Prostate gland (tissue), 2 donors: ENCODE data around the gene SLC4A11. TPM values are rescaled to one million over a fixed set of nuclear protein-coding genes. Genes with fewer than 3 reads are reported as not detected.

Experiments
- DNase-seq: peaks from one replicate; pipeline ENCODE4 v3.0.0-alpha.2; 2019; ENCODE audit warnings: low spot score
- H3K27ac ChIP-seq, 2 donors: fragments of 200-600 bp; sonication (generic); 2 replicates each; pipeline ENCODE4 v1.5.1; 2017 to 2019
- H3K27me3 ChIP-seq: fragments of 200-600 bp; sonication (generic); replicated peaks from 2 replicates; pipeline ENCODE4 v1.5.1; 2019; ENCODE audit not compliant: insufficient read depth
- H3K36me3 ChIP-seq, 2 donors: fragments of 200-600 bp; sonication (generic); 1 replicate in 1 of 2; 2 replicates in 1 of 2; pipeline versions ENCODE4 v1.5.1 to v1.8.1; 2017 to 2019
- H3K4me1 ChIP-seq: fragments of 200-600 bp; sonication (generic); replicated peaks from 2 replicates; pipeline ENCODE4 v1.5.1; 2019
- H3K4me3 ChIP-seq, 2 donors: fragments of 200-600 bp; sonication (generic); 2 replicates each; pipeline ENCODE4 v1.5.1; 2017 to 2019
- H3K9me3 ChIP-seq: fragments of 200-600 bp; sonication (generic); 2 replicates; pipeline ENCODE4 v1.5.1; 2017
- CTCF ChIP-seq, 4 experiments: fragments of 200-600 bp in 2 of 4; fragments of 450-650 bp in 2 of 4; sonication (generic) in 2 of 4; IDR thresholded peaks; 1 replicate in 3 of 4; 2 replicates in 1 of 4; pipeline ENCODE4 v1.5.1; 2016 to 2019; ENCODE audit warnings: antibody characterized with exemption in 4 of 4, mild to moderate bottlenecking in 2 of 4, moderate library complexity in 2 of 4
- POLR2A ChIP-seq: fragments of 450-650 bp; IDR thresholded peaks from one replicate; pipeline ENCODE4 v1.6.1; 2016; ENCODE audit warnings: antibody characterized with exemption, mild to moderate bottlenecking
- POLR2AphosphoS5 ChIP-seq: sonication (generic); formaldehyde crosslinking; IDR thresholded peaks from one replicate; pipeline ENCODE4 v1.6.1; 2017; ENCODE audit warnings: antibody characterized with exemption
- WGBS: methylation state at CpG from one replicate; pipeline ENCODE4 v1.1.5; 2018; 5-methylcytosine and 5-hydroxymethylcytosine counted together
- intact Hi-C: fragments of 100-400 bp; cut with DNase I; formaldehyde crosslinking; loops from one replicate; pipeline ENCODE4 v1.14.2; 2022
- total RNA-seq, 2 donors: library from RNA; depleted of rRNA; stranded (reverse); fragments of >200 nt; gene quantifications; one replicate each; pipeline ENCODE4 v1.1.0, GENCODE V29; 2016

The SLC4A11 gene
- total RNA-seq, 2 donors from 2014 or later: 9.2 to 12.7 TPM

DNA sequence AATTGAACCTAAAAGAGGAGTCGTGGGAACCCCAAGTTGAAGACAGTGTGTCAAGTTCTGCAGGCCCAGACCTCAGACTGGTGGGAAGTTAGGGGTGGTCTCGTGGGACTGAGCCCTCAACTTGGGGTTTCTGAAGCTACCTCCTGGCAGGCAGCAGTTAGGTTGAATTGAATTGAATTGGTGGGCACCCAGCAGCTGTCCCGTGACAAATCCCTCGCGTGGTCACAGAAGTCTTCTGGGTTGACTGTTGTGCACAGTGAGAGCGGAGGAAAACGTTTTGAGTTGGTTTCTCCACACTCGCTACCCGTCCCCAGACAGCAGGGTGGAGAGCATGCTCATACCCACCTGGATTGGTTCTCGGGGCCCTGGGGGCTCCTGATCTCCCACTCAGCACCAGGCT lies 12.9 kb downstream of the SLC4A11 start:
- TF ChIP-seq CTCF (IDR thresholded peaks at IDR 0.05) (no peak), POLR2A (no peak), POLR2AphosphoS5 (no peak)
- Histone ChIP-seq H3K4me1 (peaks cover 7% of the 10 kb centered on the region), H3K27ac (no peak overlapping the region), H3K4me3 (no peak overlapping the region), H3K36me3 (no peaks in the 10 kb centered on the region), H3K9me3 (no peaks in the 10 kb centered on the region), H3K27me3 (no peaks in the 10 kb centered on the region)
- intact Hi-C loops: no loop called here
- DNase-seq: no peak
- WGBS: 93% methylated on average over 10 of the region's 10 CpGs

- Histone ChIP-seq H3K36me3 (no peaks in the 10 kb centered on the region), H3K27ac (no peak overlapping the region)
- intact Hi-C loops: no loop called here
These were observed 14.1 kb downstream of the SLC4A11 start for GRCh38 chr20:3224681-3225421.

GRCh38 chr20:3223994-3224680 lies 14.9 kb downstream of the SLC4A11 start:
- H3K4me3 ChIP-seq: no peak overlapping the region
- WGBS: 60% methylated on average over 18 of the region's 20 CpGs
- no peaks in the 10 kb centered on the region for H3K9me3 ChIP-seq
- H3K27ac ChIP-seq: no peak overlapping the region
- no peak for DNase-seq
- no peak for TF ChIP-seq CTCF (IDR thresholded peaks at IDR 0.05)
- TF ChIP-seq POLR2AphosphoS5: no peak
- TF ChIP-seq POLR2A: no peak
- no peaks in the 10 kb centered on the region for H3K36me3 ChIP-seq
- intact Hi-C loops: no loop called here
- no peaks in the 10 kb centered on the region for H3K27me3 ChIP-seq
- peaks cover 7% of the 10 kb centered on the region for H3K4me1 ChIP-seq

More at GRCh38 chr20:3224681-3225421, 14.1 kb downstream of the SLC4A11 start:
- no peaks in the 10 kb centered on the region for H3K9me3 ChIP-seq
- no peaks in the 10 kb centered on the region for H3K27me3 ChIP-seq
- H3K4me1 ChIP-seq: peaks cover 7% of the 10 kb centered on the region
- H3K4me3 ChIP-seq: no peak overlapping the region
- no peak for DNase-seq
- TF ChIP-seq CTCF (IDR thresholded peaks at IDR 0.05): no peak
- no peak for TF ChIP-seq POLR2A
- TF ChIP-seq POLR2AphosphoS5: no peak
- 84% methylated on average over 8 of the region's 8 CpGs for WGBS

- no peaks in the 10 kb centered on the region for H3K9me3 ChIP-seq
- no peak overlapping the region for H3K4me3 ChIP-seq
- intact Hi-C loops: no loop called here
- 54% methylated on average over 6 of the region's 6 CpGs for WGBS
- DNase-seq: no peak
- TF ChIP-seq CTCF (IDR thresholded peaks at IDR 0.05): no peak
- TF ChIP-seq POLR2A: no peak
- no peak for TF ChIP-seq POLR2AphosphoS5
- H3K27ac ChIP-seq: peak overlapping the region in 1 of 2 donors; percentile 51
- no peaks in the 10 kb centered on the region for H3K27me3 ChIP-seq
- H3K36me3 ChIP-seq: no peaks in the 10 kb centered on the region
- peaks cover 9% of the 10 kb centered on the region for H3K4me1 ChIP-seq
These were observed 15.4 kb downstream of the SLC4A11 start for GRCh38 chr20:3223651-3223993.
